IMR-90 (cell line): Measurements from ENCODE around the gene PNPLA5. TPM values are rescaled to one million over a fixed set of nuclear protein-coding genes. Genes with fewer than 3 reads are reported as not detected.
A peak's percentile ranks its signal among the peaks of the same experiment; 100 is the strongest.

Experiments used
- ATAC-seq: fragments of 200-7000 bp; cut with Tn5 transposase; 2 replicates; pipeline ENCODE4 v1.9.1; 2020; ENCODE audit warnings: low read depth, mild to moderate bottlenecking, moderate library complexity
- BruUV-seq: library from RNA; stranded (reverse); fragments of 400-500 nt; replicated peaks from 2 replicates; lab custom pipeline; 2021; lab: Mats Ljungman, UMichigan
- CTCF ChIA-PET: fragments of 300-600 bp; formaldehyde crosslinking; extraction: SDS; loops from one replicate; lab custom pipeline; 2021; ENCODE audit warnings: antibody characterized with exemption; lab: Yijun Ruan, JAX
- POLR2A ChIA-PET: fragments of 300-600 bp; sonication (Branson Sonifier 250); formaldehyde crosslinking; loops from one replicate; lab custom pipeline; 2022; ENCODE audit warnings: antibody characterized with exemption; ENCODE audit not compliant: unreplicated experiment; lab: Charles Lee
- DNase-seq: peaks from one replicate; pipeline ENCODE4 v3.0.0; 2013
- H2AFZ ChIP-seq: replicated peaks from 2 replicates; pipeline ENCODE3; 2013; ENCODE audit warnings: low read length, mild to moderate bottlenecking; ENCODE audit not compliant: poor library complexity
- H2AK5ac ChIP-seq: 2 replicates; pipeline ENCODE4 v1.6.1; 2013; ENCODE audit warnings: low read depth, low read length, inconsistent platforms
- H2AK9ac ChIP-seq: replicated peaks from 2 replicates; pipeline ENCODE3; 2013; ENCODE audit warnings: mild to moderate bottlenecking, low read depth, low read length, moderate library complexity; ENCODE audit not compliant: poor library complexity
- H2BK120ac ChIP-seq: 2 replicates; pipeline ENCODE4 v1.6.1; 2013; ENCODE audit warnings: low read depth, low read length, inconsistent platforms
- H2BK15ac ChIP-seq: 3 replicates; pipeline ENCODE4 v1.6.1; 2013; ENCODE audit warnings: low read depth, low read length, inconsistent platforms
- H2BK20ac ChIP-seq: 2 replicates; pipeline ENCODE4 v1.6.1; 2013; ENCODE audit warnings: low read depth, mild to moderate bottlenecking, inconsistent platforms, low read length, moderate library complexity
- H2BK5ac ChIP-seq: 2 replicates; pipeline ENCODE4 v1.6.1; 2013; ENCODE audit warnings: mild to moderate bottlenecking, low read depth, low read length, inconsistent platforms; ENCODE audit not compliant: poor library complexity, severe bottlenecking
- H3K14ac ChIP-seq: replicated peaks from 2 replicates; pipeline ENCODE4 v1.6.1; 2013; ENCODE audit warnings: low read depth, low read length, inconsistent platforms
- H3K18ac ChIP-seq: 2 replicates; pipeline ENCODE4 v1.6.1; 2013; ENCODE audit warnings: low read depth, low read length, control low read depth
- H3K23ac ChIP-seq: 2 replicates; pipeline ENCODE4 v1.6.1; 2013; ENCODE audit warnings: low read depth, low read length, inconsistent platforms
- H3K27ac ChIP-seq: 2 replicates; pipeline ENCODE4 v1.5.1; 2013; ENCODE audit warnings: mild to moderate bottlenecking, control low read depth, low read length; ENCODE audit not compliant: insufficient read depth
- H3K27me3 ChIP-seq: 2 replicates; pipeline ENCODE4 v1.6.1; 2013; ENCODE audit warnings: low read length; ENCODE audit not compliant: control insufficient read depth, insufficient read depth
- H3K36me3 ChIP-seq: 2 replicates; pipeline ENCODE4 v1.6.1; 2013; ENCODE audit warnings: low read length, mixed read lengths; ENCODE audit not compliant: control insufficient read depth, insufficient read depth
- H3K4ac ChIP-seq: 2 replicates; pipeline ENCODE4 v1.6.1; 2013; ENCODE audit warnings: low read depth, low read length, inconsistent platforms
- H3K4me1 ChIP-seq: 2 replicates; pipeline ENCODE4 v1.6.1; 2013; ENCODE audit warnings: low read length, mixed read lengths; ENCODE audit not compliant: control insufficient read depth, insufficient read depth
- H3K4me2 ChIP-seq: 2 replicates; pipeline ENCODE4 v1.6.1; 2013; ENCODE audit warnings: low read depth, mild to moderate bottlenecking, control low read depth, low read length, moderate library complexity
- H3K4me3 ChIP-seq: 2 replicates; pipeline ENCODE4 v1.5.1; 2013; ENCODE audit warnings: low read depth, mild to moderate bottlenecking, control low read depth, low read length, moderate library complexity; ENCODE audit not compliant: insufficient read depth
- H3K56ac ChIP-seq: 2 replicates; pipeline ENCODE4 v1.6.1; 2013; ENCODE audit warnings: low read length, inconsistent platforms; ENCODE audit not compliant: insufficient read depth; ENCODE audit errors: extremely low read depth
- H3K79me1 ChIP-seq, 2 experiments: 2 replicates each; pipeline ENCODE4 v1.6.1; 2013; ENCODE audit warnings: low read length in 2 of 2, inconsistent platforms in 1 of 2, low read depth in 1 of 2
- H3K9ac ChIP-seq: 2 replicates; pipeline ENCODE4 v1.6.1; 2013; ENCODE audit warnings: low read depth, low read length, control low read depth
- H3K9me1 ChIP-seq: 2 replicates; pipeline ENCODE4 v1.6.1; 2013; ENCODE audit warnings: low read length, inconsistent platforms; ENCODE audit not compliant: insufficient read depth
- H3K9me3 ChIP-seq: 2 replicates; pipeline ENCODE4 v1.6.1; 2013; ENCODE audit warnings: low read length; ENCODE audit not compliant: control insufficient read depth, insufficient read depth
- H4K20me1 ChIP-seq: 2 replicates; pipeline ENCODE4 v1.6.1; 2013; ENCODE audit warnings: low read length, inconsistent platforms; ENCODE audit not compliant: insufficient read depth
- H4K5ac ChIP-seq: 2 replicates; pipeline ENCODE4 v1.6.1; 2013; ENCODE audit warnings: mild to moderate bottlenecking, low read depth, low read length, control low read depth
- H4K8ac ChIP-seq, 2 experiments: 2 replicates each; pipeline ENCODE4 v1.6.1; 2013; ENCODE audit warnings: low read depth in 2 of 2, low read length in 2 of 2, control low read depth in 1 of 2, inconsistent platforms in 1 of 2
- H4K91ac ChIP-seq: 2 replicates; pipeline ENCODE4 v1.6.1; 2013; ENCODE audit warnings: low read depth, low read length, inconsistent platforms; ENCODE audit not compliant: insufficient read depth
- ELK1 ChIP-seq: fragments of 150-350 bp; IDR thresholded peaks from 2 replicates; pipeline ENCODE4 v1.6.1; 2016; ENCODE audit warnings: low read depth, mild to moderate bottlenecking, low read length, moderate library complexity, borderline replicate concordance
- MAZ ChIP-seq: IDR thresholded peaks from 2 replicates; pipeline ENCODE4 v1.6.1; 2012; ENCODE audit warnings: low read depth, mild to moderate bottlenecking, low read length, improper control_type of control experiment, moderate library complexity, borderline replicate concordance
- RAD21 ChIP-seq: IDR thresholded peaks from 2 replicates; pipeline ENCODE4 v1.6.1; 2012; ENCODE audit warnings: low read length, improper control_type of control experiment
- RFX5 ChIP-seq: IDR thresholded peaks from 2 replicates; pipeline ENCODE4 v1.8.0; 2012; ENCODE audit warnings: low read depth, mild to moderate bottlenecking, low read length, moderate library complexity
- USF2 ChIP-seq: fragments of 150-350 bp; IDR thresholded peaks from 2 replicates; pipeline ENCODE4 v1.6.1; 2017; ENCODE audit warnings: mild to moderate bottlenecking, antibody characterized with exemption, low read length, low read depth
- WGBS, 2 experiments: methylation state at CpG; one replicate each; pipeline versions ENCODE4 v1.1.5 to v1.1.7; 2013; ENCODE audit warnings: missing lambda C conversion rate in 2 of 2; ENCODE audit not compliant: insufficient read length in 1 of 2; ENCODE audit errors: extremely low coverage in 2 of 2; 5-methylcytosine and 5-hydroxymethylcytosine counted together
- dilution Hi-C: fragments of 300-500 bp; cut with HindIII; formaldehyde crosslinking; loops from one replicate; pipeline ENCODE4 v1.14.3; 2018; ENCODE audit warnings: low sequenced_read_pairs; ENCODE audit not compliant: unreplicated experiment
- in situ Hi-C: fragments of 300-500 bp; cut with MboI; formaldehyde crosslinking; loops from 3 replicates; pipeline ENCODE4 v1.14.3; 2019; ENCODE audit warnings: low sequenced_read_pairs, inconsistent platforms, mixed read lengths
- intact Hi-C: fragments of 100-400 bp; cut with micrococcal nuclease; formaldehyde crosslinking; loops from 2 replicates; pipeline ENCODE4 v1.10.0; 2022
- polyA plus RNA-seq, 3 experiments: library from polyadenylated mRNA; depleted of rRNA; stranded (reverse); fragments of >200 nt; gene quantifications; 2 replicates each; pipeline ENCODE4 v1.2.3, GENCODE V29; 2012; ENCODE audit warnings: low replicate concordance in 1 of 3
- total RNA-seq: library from RNA; depleted of rRNA; stranded (reverse); fragments of >200 nt; gene quantifications from 2 replicates; pipeline ENCODE4 v1.2.3, GENCODE V29; 2012

The PNPLA5 gene
- total and polyA plus RNA-seq, 2 of the 4 experiments (the other 2 are of a cell fraction), result 0.18 to 0.44 TPM

GRCh38 chr22:43909708-43910107 lies 17.9 kb upstream of the PNPLA5 start:
- Histone ChIP-seq H3K9me3 (no peaks in the 10 kb centered on the region), H3K36me3 (no peaks in the 10 kb centered on the region), H2BK15ac (no peak overlapping the region), H3K27ac (no peak overlapping the region), H4K5ac (no peak overlapping the region), H3K4me1 (no peaks in the 10 kb centered on the region; the same call in 1 of the 2 replicates), H3K4me2 (no peak overlapping the region), H3K56ac (no peak overlapping the region), H2AK5ac (peak overlapping the region; percentile 25; the same call in 1 of the 2 replicates), H2BK5ac (no peak overlapping the region), H3K14ac (no peak overlapping the region), H2AK9ac (no peak overlapping the region), H3K18ac (no peak overlapping the region), H3K9ac (no peak overlapping the region), H3K4ac (no peak overlapping the region), H3K4me3 (no peak overlapping the region), H4K8ac (no peak overlapping the region), H3K79me1 (no peaks in the 10 kb centered on the region), H2BK120ac (no peak overlapping the region), H3K27me3 (peaks cover 21% of the 10 kb centered on the region), H2BK20ac (no peak overlapping the region), H3K23ac (no peak overlapping the region), H2AFZ (no peak overlapping the region), H3K9me1 (no peaks in the 10 kb centered on the region), H4K20me1 (no peaks in the 10 kb centered on the region), H4K91ac (no peak overlapping the region)
- dilution Hi-C loops, result no loop called here
- in situ Hi-C loops, result no loop called here
- CTCF ChIA-PET, result no interaction called here
- BruUV-seq, result no TSS peak
- POLR2A ChIA-PET, result no interaction called here
- ATAC-seq, result no peak
- TF ChIP-seq USF2 (no peak), ELK1 (no peak), RFX5 (no peak), RAD21 (no peak), MAZ (no peak)
- intact Hi-C loops, result loop anchor here (10.0 kb wide), 1 partner anchor 635 kb away; no protein-coding TSS in a partner anchor
- DNase-seq, result no peak
- 73% methylated on average over 1 of the region's 1 CpG; no CpG with 5 or more reads in 1 of the 2 experiments for WGBS, 2 experiments
